Astrocyte (in vitro differentiated cells and primary cell): ENCODE results near the gene ZNF48.

Experiments
- EZH2 ChIP-seq: IDR thresholded peaks from 2 replicates; pipeline ENCODE4 v1.6.1; 2012; ENCODE audit warnings: mild to moderate bottlenecking, low read length, inconsistent platforms; ENCODE audit not compliant: insufficient read depth
- TF ChIP-seq, protein P1 (sequence below): IDR thresholded peaks from 2 replicates; pipeline ENCODE4 v1.5.1; 2011; ENCODE audit warnings: low read depth, mild to moderate bottlenecking, inconsistent platforms, low read length, moderate library complexity; ENCODE audit not compliant: insufficient read depth

DNA sequence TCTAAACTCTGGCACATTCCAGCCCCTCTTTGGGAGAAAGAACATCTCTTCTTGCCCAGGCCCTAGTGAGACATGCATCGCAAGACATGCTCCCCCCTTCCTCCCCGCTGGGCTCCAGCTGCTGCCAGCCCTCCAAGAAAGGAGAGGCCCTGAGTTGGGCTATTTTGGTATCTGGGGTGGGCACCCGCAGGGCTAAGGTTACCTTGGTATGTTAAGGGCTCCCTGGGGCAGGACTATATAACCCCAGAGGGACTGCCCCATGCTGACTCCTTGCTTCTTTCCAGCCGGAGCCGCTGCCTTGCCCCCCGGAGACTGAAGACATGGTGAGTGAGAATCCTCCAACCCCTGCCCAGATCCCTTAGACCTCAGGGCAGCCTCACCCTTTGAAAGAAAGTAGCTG is 20.7 kb upstream of the ZNF48 start, which contains the start of gene MYL11:
- TF ChIP-seq, protein P1, sequence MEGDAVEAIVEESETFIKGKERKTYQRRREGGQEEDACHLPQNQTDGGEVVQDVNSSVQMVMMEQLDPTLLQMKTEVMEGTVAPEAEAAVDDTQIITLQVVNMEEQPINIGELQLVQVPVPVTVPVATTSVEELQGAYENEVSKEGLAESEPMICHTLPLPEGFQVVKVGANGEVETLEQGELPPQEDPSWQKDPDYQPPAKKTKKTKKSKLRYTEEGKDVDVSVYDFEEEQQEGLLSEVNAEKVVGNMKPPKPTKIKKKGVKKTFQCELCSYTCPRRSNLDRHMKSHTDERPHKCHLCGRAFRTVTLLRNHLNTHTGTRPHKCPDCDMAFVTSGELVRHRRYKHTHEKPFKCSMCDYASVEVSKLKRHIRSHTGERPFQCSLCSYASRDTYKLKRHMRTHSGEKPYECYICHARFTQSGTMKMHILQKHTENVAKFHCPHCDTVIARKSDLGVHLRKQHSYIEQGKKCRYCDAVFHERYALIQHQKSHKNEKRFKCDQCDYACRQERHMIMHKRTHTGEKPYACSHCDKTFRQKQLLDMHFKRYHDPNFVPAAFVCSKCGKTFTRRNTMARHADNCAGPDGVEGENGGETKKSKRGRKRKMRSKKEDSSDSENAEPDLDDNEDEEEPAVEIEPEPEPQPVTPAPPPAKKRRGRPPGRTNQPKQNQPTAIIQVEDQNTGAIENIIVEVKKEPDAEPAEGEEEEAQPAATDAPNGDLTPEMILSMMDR: no peak
- TF ChIP-seq EZH2: no peak
